Stimulated activated CD4-positive, alpha-beta T cell treated with anti-CD3 and anti-CD28 coated beads, TNF-alpha, amount 100 ng/mL, for 1 hour (primary cell): ENCODE data around the gene THSD4.

Experiments used
- DNase-seq, 3 donors: peaks; one replicate each; pipeline ENCODE4 v3.0.0-alpha.2; 2020; ENCODE audit warnings: low read depth in 3 of 3, low spot score in 1 of 3

THSD4 gene

DNA sequence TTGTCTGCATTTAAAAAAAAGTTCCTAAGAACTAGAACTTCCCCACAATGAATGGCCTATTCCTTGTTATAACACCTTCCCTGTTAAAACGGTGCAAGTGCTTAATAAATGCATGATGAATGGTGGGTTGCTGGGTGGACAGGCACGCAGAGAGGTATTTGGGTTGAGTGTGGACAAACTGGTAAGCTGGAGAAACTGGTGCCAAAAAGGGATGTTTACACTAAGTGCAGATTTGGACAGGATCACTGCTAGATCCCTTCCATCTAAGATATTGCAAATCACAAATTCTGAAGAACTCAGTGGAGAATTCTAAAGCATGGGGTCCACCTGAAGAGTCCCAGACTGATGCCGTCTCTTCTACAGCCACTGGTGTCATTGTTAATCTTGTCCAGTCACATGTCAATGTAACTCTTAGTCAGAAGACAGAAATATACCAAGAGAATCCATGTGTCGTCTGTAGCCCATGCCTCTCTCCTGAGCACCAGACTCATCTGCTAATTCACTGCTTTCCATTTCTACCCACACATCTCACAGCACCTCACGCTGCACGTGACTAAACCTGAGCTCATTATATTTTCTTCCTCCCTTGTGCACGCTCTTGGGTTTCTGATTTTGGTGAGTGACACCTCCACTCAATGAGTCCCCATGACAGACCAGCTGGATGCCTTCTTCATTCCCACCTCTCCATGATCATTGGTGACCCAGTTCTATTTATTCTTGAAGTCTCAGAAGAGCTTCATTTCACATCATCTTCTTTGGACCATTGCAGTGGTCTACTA is 328.9 kb downstream of the THSD4 start:
- no peak for DNase-seq

DNA sequence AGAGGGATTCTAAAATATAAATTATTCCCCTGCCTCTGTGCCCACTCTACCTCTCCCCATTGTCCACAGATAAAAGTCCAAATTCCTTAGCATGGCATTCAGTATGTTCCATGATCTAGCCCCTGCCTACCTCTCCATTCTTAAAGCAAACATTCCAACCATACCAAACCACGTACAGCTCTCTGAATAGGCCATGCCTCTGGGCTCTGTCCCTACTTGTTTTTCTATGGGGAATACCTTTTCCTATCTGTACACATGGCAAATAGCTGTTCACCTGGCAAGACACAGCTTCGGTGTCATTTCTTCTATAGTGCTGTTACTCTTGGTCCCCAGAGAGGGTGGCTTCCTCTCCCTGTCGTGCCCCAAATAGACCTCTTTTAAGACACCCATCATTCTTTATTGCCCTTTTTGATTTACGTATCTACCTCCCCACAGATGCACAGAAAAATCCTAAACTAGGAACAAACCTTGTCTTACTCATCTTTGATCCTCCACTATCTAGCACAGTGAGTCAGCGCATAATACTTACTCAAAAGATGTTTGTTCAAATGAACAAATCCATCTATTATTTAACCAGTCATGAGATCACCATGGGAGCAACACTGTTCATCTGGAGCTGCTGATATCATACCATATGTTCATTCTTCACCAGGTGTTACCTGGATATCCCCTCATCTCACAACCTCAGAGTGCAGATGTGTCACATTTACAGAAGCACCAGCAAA is 329.8 kb downstream of the THSD4 start:
- no peak for DNase-seq

GRCh38 chr15:71447328-71448250 is 332.3 kb downstream of the THSD4 start:
- DNase-seq: no peak

GRCh38 chr15:71448688-71449114 is 333.4 kb downstream of the THSD4 start:
- no peak for DNase-seq

GRCh38 chr15:71449363-71449762 is 334.1 kb downstream of the THSD4 start:
- DNase-seq: no peak

DNA sequence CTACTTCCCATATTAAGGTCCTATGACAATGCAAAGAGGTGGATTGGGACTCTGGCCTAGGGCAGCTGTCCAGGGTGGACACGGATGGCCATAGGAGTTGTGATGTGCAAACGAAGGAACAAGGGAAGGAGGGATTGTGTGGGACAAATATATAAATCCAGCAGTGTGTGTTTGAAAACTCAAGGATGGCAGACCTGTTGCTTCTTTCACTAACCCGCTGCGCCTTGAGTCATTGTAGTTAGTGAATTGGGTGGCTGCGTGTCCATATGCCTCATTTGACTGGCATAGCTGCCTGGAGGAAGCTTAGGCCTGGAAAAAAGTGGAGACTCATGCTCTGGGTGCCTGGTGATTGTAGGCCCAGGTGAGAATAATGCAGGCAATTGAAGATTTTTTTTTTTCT is 334.7 kb downstream of the THSD4 start:
- DNase-seq: no peak

DNA sequence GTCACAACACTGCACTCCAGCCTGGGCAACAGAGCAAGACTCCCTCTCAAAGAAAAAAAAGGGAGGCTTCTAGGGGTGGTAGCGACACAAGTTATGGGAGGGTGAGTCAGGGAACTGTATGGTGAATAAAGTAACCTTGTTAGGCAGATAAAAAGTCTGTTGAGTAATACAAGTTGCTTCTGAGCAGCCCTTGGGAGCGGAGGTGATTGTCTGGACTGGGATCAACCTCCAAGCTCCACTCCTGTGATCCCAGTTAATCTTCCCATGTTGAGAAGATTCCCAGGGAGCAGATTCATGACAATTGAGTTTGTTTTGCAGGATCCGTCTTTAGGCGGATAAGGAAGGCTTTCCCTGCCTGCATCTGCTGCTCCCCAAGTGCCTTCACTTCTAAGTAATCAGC is 335.9 kb downstream of the THSD4 start:
- DNase-seq: no peak

DNA sequence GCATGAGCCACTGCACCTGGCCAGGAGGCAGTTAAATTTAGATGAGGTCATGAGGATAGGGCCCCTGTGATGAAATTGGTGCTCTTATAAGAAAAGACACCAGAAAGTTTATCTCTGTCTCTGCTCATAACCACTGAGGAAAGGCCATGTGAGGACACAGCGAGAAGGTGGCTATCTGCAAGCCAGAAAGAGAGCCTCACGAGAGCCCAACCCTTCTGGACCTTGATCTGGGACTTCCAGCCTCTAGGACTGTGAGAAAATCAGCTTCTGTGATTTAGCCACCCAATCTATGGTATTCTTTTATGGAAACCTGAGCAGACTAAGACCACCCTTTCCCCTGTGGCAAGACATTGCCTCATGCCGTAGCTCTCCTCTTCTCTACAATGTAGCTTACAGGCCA is 337.6 kb downstream of the THSD4 start:
- DNase-seq: no peak

GRCh38 chr15:71454462-71454996 is 339.3 kb downstream of the THSD4 start:
- no peak for DNase-seq

DNA sequence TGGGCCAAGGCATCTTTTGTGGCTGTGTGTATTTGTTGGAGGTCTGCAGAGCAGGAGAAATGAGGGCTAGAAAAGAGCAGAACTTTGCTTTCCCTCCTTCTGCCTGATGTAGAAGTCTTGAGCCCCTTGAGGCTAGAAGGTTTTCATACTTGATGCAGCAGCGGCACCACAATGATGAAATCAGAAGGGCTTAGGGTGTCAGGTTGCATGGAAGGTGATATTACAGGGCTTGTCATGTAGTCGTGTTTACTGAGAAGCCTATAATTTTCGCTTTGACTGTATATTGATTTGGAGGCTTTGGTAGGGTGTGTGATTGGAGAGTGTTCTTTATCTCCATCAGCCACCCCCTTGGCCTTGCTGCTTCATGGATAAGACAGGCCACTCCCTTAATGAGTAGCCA is 339.8 kb downstream of the THSD4 start:
- no peak for DNase-seq

DNA sequence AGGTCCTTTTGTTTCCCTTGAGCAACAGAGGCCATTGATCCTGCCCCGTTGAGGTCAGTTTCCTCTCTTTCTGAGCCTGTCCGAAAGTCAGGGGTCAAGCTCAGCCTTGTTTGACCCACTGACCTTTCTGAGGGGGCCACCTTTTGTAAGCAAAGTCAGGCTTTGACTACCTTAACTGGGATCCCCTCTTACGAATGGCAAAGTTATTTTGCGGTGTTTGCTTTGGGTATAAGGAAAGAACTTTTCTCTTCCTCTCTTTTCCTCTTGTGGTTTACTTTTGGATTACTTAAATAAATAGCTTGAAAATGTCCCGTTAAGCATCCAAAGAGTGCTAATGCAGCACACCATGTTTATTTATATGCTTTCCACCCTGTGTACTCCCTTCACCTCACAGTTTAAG is 340.6 kb downstream of the THSD4 start:
- no peak for DNase-seq

- DNase-seq: no peak
Measured at GRCh38 chr15:71456362-71456761, 341.1 kb downstream of the THSD4 start.

DNA sequence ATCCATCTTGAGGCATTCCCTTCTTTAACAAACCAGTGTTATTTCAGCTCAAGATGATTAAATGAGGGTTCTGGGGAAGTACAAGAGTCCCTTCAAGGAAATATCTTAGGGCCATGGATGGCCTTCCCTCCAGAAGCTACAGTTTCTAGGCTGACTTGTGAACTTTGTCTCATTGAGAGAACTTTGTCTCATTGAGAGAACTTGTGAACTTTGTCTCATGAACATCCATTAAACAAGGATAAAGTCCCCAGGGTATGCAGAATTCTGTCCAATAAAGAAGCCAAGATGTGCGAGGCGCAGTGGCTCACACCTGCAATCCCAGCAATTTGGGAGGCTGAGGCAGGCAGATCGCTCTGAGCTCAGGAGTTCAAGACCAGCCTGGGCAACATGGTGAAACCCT is 341.5 kb downstream of the THSD4 start:
- no peak for DNase-seq

GRCh38 chr15:71458089-71458660 is 342.9 kb downstream of the THSD4 start:
- no peak for DNase-seq

- DNase-seq: no peak
Measured at GRCh38 chr15:71461748-71462147, 346.5 kb downstream of the THSD4 start.

- no peak for DNase-seq
Measured at GRCh38 chr15:71462638-71463037, 347.4 kb downstream of the THSD4 start.

DNA sequence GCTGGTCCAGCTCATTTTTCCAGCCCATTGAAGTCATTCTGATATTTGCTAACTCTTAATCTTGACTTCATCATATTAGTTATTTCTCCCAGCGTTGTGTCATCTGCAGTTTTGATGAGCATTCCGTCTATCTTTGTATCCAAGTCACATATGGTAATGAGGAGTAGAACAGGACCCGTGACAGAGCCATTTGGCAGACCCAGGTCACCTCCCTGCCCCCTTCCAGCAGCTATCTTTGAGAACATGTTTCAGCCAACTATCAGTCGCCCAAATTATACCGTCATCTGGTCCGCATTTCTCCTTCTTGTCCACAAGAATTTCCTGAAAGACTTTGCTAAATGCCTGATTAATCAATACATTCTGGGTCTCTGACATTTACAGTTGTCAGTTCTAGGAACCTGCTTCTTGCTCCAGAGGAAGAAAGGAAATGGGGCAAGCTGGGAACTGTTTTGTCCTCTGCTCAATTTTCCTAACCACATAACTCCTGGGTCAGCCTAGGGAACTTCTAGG is 347.9 kb downstream of the THSD4 start:
- DNase-seq: no peak

- no peak for DNase-seq
Measured at GRCh38 chr15:71465131-71465955, 350.1 kb downstream of the THSD4 start.

DNA sequence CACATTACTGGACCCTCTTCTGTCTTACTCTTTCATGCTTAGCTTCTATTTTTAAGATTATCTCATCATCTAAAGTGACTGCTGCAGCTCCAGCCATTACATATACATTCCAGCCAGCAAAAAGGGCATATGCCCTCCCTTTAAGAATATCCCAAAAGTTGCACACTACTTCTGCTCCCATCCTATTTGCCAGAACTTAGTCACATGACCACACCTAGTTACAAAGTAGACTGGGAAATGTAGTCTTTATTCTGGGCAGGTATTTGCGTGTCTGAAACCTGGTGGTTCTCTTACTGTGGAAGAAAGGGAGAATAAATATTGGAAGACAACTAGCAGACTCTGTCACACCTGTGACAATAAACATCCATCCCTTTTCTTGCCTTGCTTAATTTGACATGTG is 353.4 kb downstream of the THSD4 start:
- no peak for DNase-seq

- no peak for DNase-seq
Measured at GRCh38 chr15:71469413-71469812, 354.1 kb downstream of the THSD4 start.
